ENCODE measurements around the gene PTPN4. TPM values are rescaled to one million over a fixed set of nuclear protein-coding genes. Genes with fewer than 3 reads are reported as not detected.

The PTPN4 gene
- polyA plus RNA-seq, 1 experiment = 11.8 TPM

DNA sequence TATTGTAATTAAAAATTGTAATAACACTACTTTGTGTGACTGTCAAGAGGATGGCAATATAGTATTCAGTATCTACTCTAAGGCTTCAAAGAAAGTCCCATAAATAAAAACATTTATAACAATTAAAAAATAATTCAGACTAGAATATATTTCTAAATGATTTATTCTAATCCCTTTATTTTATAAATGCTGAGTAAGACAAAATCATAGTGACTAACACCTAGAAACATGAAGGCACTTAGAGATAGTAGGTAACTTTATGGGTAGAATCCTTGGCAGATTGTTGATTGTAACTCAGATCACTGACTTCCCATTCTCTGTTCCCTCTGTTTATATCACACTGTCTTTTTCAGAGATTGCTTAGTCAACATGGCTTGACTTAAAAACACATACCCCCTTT, 174.6 kb downstream of the PTPN4 start:
- TF ChIP-seq CTCF (IDR thresholded peaks at IDR 0.05; ENCODE audit: insufficient read depth, low read depth, low read length) = no peak
- CTCF ChIA-PET = no interaction called here
- Histone ChIP-seq H3K27me3 (ENCODE audit: control insufficient read depth, insufficient read depth, low read length) (no peaks in the 10 kb centered on the region), H3K4me3 (ENCODE audit: low read depth, low read length) (no peak overlapping the region), H3K36me3 (ENCODE audit: control insufficient read depth, insufficient read depth, low read length) (no peaks in the 10 kb centered on the region)
- POLR2A ChIA-PET = no interaction called here
- DNase-seq (ENCODE audit: low read depth) = no peak

- H3K36me3 ChIP-seq (ENCODE audit: control insufficient read depth, insufficient read depth, low read length) = no peaks in the 10 kb centered on the region
- ChIA-PET CTCF (no interaction called here), POLR2A (no interaction called here)
- H3K27me3 ChIP-seq (ENCODE audit: control insufficient read depth, insufficient read depth, low read length) = no peaks in the 10 kb centered on the region
- H3K4me3 ChIP-seq (ENCODE audit: low read depth, low read length) = no peak overlapping the region
- DNase-seq (ENCODE audit: low read depth) = no peak
- TF ChIP-seq CTCF (IDR thresholded peaks at IDR 0.05; ENCODE audit: insufficient read depth, low read depth, low read length) = no peak
Measured at GRCh38 chr2:119937680-119938079, 178.0 kb downstream of the PTPN4 start.

GRCh38 chr2:119939915-119940314, 180.2 kb downstream of the PTPN4 start:
- CTCF ChIA-PET = interaction anchor here (0.5 kb wide), 1 partner anchor 1675 kb away, joined by 4 read pairs; no protein-coding TSS in a partner anchor

DNA sequence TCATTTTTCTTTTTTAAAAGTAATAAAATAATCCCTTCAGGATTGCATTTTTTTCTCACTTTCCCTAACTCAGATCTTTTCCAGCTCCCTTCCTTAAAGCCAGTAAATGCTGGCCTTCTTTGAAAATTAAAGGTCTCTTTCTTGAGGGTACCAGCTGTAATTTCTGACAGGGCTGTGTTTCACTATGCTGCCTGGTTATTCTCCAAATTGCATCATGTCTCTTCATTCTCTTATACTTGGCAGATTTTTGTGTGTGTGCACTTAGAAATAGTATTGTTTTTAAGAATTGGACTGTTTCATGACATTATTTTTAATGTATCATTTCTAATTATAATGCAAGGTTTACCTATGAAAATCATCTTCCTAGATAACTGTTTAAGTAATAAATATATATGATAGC, 181.1 kb downstream of the PTPN4 start:
- no peak for TF ChIP-seq CTCF (IDR thresholded peaks at IDR 0.05; ENCODE audit: insufficient read depth, low read depth, low read length)
- no peak overlapping the region for H3K4me3 ChIP-seq (ENCODE audit: low read depth, low read length)
- no peaks in the 10 kb centered on the region; the same call in 1 of the 2 replicates for H3K36me3 ChIP-seq (ENCODE audit: control insufficient read depth, insufficient read depth, low read length)
- DNase-seq (ENCODE audit: low read depth) = no peak
- no peaks in the 10 kb centered on the region for H3K27me3 ChIP-seq (ENCODE audit: control insufficient read depth, insufficient read depth, low read length)
- POLR2A ChIA-PET = no interaction called here
- CTCF ChIA-PET = interaction anchor here (0.6 to 1.5 kb wide), 3 partner anchors 18 to 235 kb away, joined by 3 to 4 read pairs (median 4); no protein-coding TSS in a partner anchor

More at GRCh38 chr2:119939915-119940314, 180.2 kb downstream of the PTPN4 start:
- H3K4me3 ChIP-seq (ENCODE audit: low read depth, low read length) = no peak overlapping the region
- TF ChIP-seq CTCF (IDR thresholded peaks at IDR 0.05; ENCODE audit: insufficient read depth, low read depth, low read length) = no peak
- no peaks in the 10 kb centered on the region for H3K27me3 ChIP-seq (ENCODE audit: control insufficient read depth, insufficient read depth, low read length)
- no peak for DNase-seq (ENCODE audit: low read depth)
- no peaks in the 10 kb centered on the region; the same call in 1 of the 2 replicates for H3K36me3 ChIP-seq (ENCODE audit: control insufficient read depth, insufficient read depth, low read length)
- POLR2A ChIA-PET = no interaction called here

- no peaks in the 10 kb centered on the region for H3K27me3 ChIP-seq (ENCODE audit: control insufficient read depth, insufficient read depth, low read length)
- no peak overlapping the region for H3K4me3 ChIP-seq (ENCODE audit: low read depth, low read length)
- H3K36me3 ChIP-seq (ENCODE audit: control insufficient read depth, insufficient read depth, low read length) = no peaks in the 10 kb centered on the region; the same call in 1 of the 2 replicates
- no peak for TF ChIP-seq CTCF (IDR thresholded peaks at IDR 0.05; ENCODE audit: insufficient read depth, low read depth, low read length)
- CTCF ChIA-PET = interaction anchor here (0.6 to 1.5 kb wide), 3 partner anchors 18 to 234 kb away, joined by 3 to 4 read pairs (median 4); no protein-coding TSS in a partner anchor
- POLR2A ChIA-PET = no interaction called here
- DNase-seq (ENCODE audit: low read depth) = no peak
Measured at GRCh38 chr2:119941388-119941787, 181.7 kb downstream of the PTPN4 start.
